Measurements from ENCODE around the gene CCDC102B. TPM values are rescaled to one million over a fixed set of nuclear protein-coding genes. Genes with fewer than 3 reads are reported as not detected.
A peak's percentile ranks its signal among the peaks of the same experiment; 100 is the strongest.
"Not testable (repeated sequence)": the region's sequence is repeated elsewhere in the genome, so short reads cannot be mapped to it uniquely, and the experiment has no call there.

The CCDC102B gene
- polyA plus RNA-seq, 1 donor, result 8.2 TPM

GRCh38 chr18:68935686-68936085, 137.8 kb downstream of the CCDC102B start:
- Histone ChIP-seq H3K36me3 (ENCODE audit: control insufficient read depth, insufficient read depth, low read length) (no peaks in the 10 kb centered on the region), H3K4me1 (ENCODE audit: control insufficient read depth, insufficient read depth, low read length) (no peaks in the 10 kb centered on the region), H3K27me3 (ENCODE audit: control insufficient read depth, insufficient read depth, low read length) (no peaks in the 10 kb centered on the region), H3K4me3 (ENCODE audit: low read length) (no peak overlapping the region), H3K27ac (ENCODE audit: low read length) (no peak overlapping the region), H3K9me3 (ENCODE audit: control insufficient read depth, low read depth, low read length) (no peaks in the 10 kb centered on the region)
- DNase-seq, result no peak

GRCh38 chr18:68937029-68937599, 139.2 kb downstream of the CCDC102B start:
- H3K4me1 ChIP-seq (ENCODE audit: control insufficient read depth, insufficient read depth, low read length), result no peaks in the 10 kb centered on the region
- H3K9me3 ChIP-seq (ENCODE audit: control insufficient read depth, low read depth, low read length), result no peaks in the 10 kb centered on the region
- no peaks in the 10 kb centered on the region for H3K36me3 ChIP-seq (ENCODE audit: control insufficient read depth, insufficient read depth, low read length)
- DNase-seq, result no peak
- WGBS (ENCODE audit: insufficient coverage, low lambda C conversion rate), result 80% methylated on average over 1 of the region's 4 CpGs
- H3K27me3 ChIP-seq (ENCODE audit: control insufficient read depth, insufficient read depth, low read length), result no peaks in the 10 kb centered on the region
- H3K27ac ChIP-seq (ENCODE audit: low read length), result no peak overlapping the region
- H3K4me3 ChIP-seq (ENCODE audit: low read length), result no peak overlapping the region

- no peak overlapping the region for H3K4me3 ChIP-seq (ENCODE audit: low read length)
These were observed 142.2 kb downstream of the CCDC102B start for GRCh38 chr18:68940039-68940438.

GRCh38 chr18:68940754-68941153, 142.9 kb downstream of the CCDC102B start:
- Histone ChIP-seq H3K4me1 (ENCODE audit: control insufficient read depth, insufficient read depth, low read length) (no peaks in the 10 kb centered on the region), H3K9me3 (ENCODE audit: control insufficient read depth, low read depth, low read length) (no peaks in the 10 kb centered on the region), H3K36me3 (ENCODE audit: control insufficient read depth, insufficient read depth, low read length) (no peaks in the 10 kb centered on the region), H3K4me3 (ENCODE audit: low read length) (no peak overlapping the region), H3K27me3 (ENCODE audit: control insufficient read depth, insufficient read depth, low read length) (no peaks in the 10 kb centered on the region), H3K27ac (ENCODE audit: low read length) (no peak overlapping the region)
- peak in 1 of 2 donors; percentile 9 for DNase-seq

More at GRCh38 chr18:68940039-68940438, 142.2 kb downstream of the CCDC102B start:
- H3K4me1 ChIP-seq (ENCODE audit: control insufficient read depth, insufficient read depth, low read length), result no peaks in the 10 kb centered on the region
- H3K27ac ChIP-seq (ENCODE audit: low read length), result no peak overlapping the region
- no peak for DNase-seq
- no peaks in the 10 kb centered on the region for H3K9me3 ChIP-seq (ENCODE audit: control insufficient read depth, low read depth, low read length)
- H3K36me3 ChIP-seq (ENCODE audit: control insufficient read depth, insufficient read depth, low read length), result no peaks in the 10 kb centered on the region
- H3K27me3 ChIP-seq (ENCODE audit: control insufficient read depth, insufficient read depth, low read length), result no peaks in the 10 kb centered on the region
- WGBS (ENCODE audit: insufficient coverage, low lambda C conversion rate), result 63% methylated on average over 1 of the region's 2 CpGs

GRCh38 chr18:68942230-68942629, 144.3 kb downstream of the CCDC102B start:
- no peaks in the 10 kb centered on the region for H3K4me1 ChIP-seq (ENCODE audit: control insufficient read depth, insufficient read depth, low read length)
- no peaks in the 10 kb centered on the region for H3K36me3 ChIP-seq (ENCODE audit: control insufficient read depth, insufficient read depth, low read length)
- no peak overlapping the region for H3K27ac ChIP-seq (ENCODE audit: low read length)
- H3K4me3 ChIP-seq (ENCODE audit: low read length), result no peak overlapping the region
- WGBS (ENCODE audit: insufficient coverage, low lambda C conversion rate), result 60% methylated on average over 5 of the region's 7 CpGs
- no peaks in the 10 kb centered on the region for H3K27me3 ChIP-seq (ENCODE audit: control insufficient read depth, insufficient read depth, low read length)
- no peak for DNase-seq
- no peaks in the 10 kb centered on the region for H3K9me3 ChIP-seq (ENCODE audit: control insufficient read depth, low read depth, low read length)

GRCh38 chr18:68943861-68944260, 146.0 kb downstream of the CCDC102B start:
- not testable (repeated sequence) for H3K36me3 ChIP-seq (ENCODE audit: control insufficient read depth, insufficient read depth, low read length); DNase-seq; H3K27me3 ChIP-seq (ENCODE audit: control insufficient read depth, insufficient read depth, low read length); H3K9me3 ChIP-seq (ENCODE audit: control insufficient read depth, low read depth, low read length); H3K4me3 ChIP-seq (ENCODE audit: low read length); H3K27ac ChIP-seq (ENCODE audit: low read length); H3K4me1 ChIP-seq (ENCODE audit: control insufficient read depth, insufficient read depth, low read length)
- no CpG with 5 or more reads among the region's 2 CpGs for WGBS (ENCODE audit: insufficient coverage, low lambda C conversion rate)

GRCh38 chr18:68944330-68944729, 146.4 kb downstream of the CCDC102B start:
- no peak overlapping the region for H3K27ac ChIP-seq (ENCODE audit: low read length)

GRCh38 chr18:68944826-68945225, 146.9 kb downstream of the CCDC102B start:
- Histone ChIP-seq H3K27ac (ENCODE audit: low read length) (no peak overlapping the region), H3K27me3 (ENCODE audit: control insufficient read depth, insufficient read depth, low read length) (no peaks in the 10 kb centered on the region), H3K36me3 (ENCODE audit: control insufficient read depth, insufficient read depth, low read length) (no peaks in the 10 kb centered on the region), H3K9me3 (ENCODE audit: control insufficient read depth, low read depth, low read length) (no peaks in the 10 kb centered on the region), H3K4me3 (ENCODE audit: low read length) (no peak overlapping the region), H3K4me1 (ENCODE audit: control insufficient read depth, insufficient read depth, low read length) (no peaks in the 10 kb centered on the region)
- DNase-seq, result no peak
- WGBS (ENCODE audit: insufficient coverage, low lambda C conversion rate), result no CpG with 5 or more reads among the region's 1 CpG

More at GRCh38 chr18:68944330-68944729, 146.4 kb downstream of the CCDC102B start:
- Histone ChIP-seq H3K9me3 (ENCODE audit: control insufficient read depth, low read depth, low read length) (no peaks in the 10 kb centered on the region), H3K4me1 (ENCODE audit: control insufficient read depth, insufficient read depth, low read length) (no peaks in the 10 kb centered on the region), H3K27me3 (ENCODE audit: control insufficient read depth, insufficient read depth, low read length) (no peaks in the 10 kb centered on the region), H3K36me3 (ENCODE audit: control insufficient read depth, insufficient read depth, low read length) (no peaks in the 10 kb centered on the region), H3K4me3 (ENCODE audit: low read length) (no peak overlapping the region)
- DNase-seq, result no peak
- WGBS (ENCODE audit: insufficient coverage, low lambda C conversion rate), result no CpG with 5 or more reads among the region's 1 CpG

GRCh38 chr18:68948622-68949021, 150.7 kb downstream of the CCDC102B start:
- H3K36me3 ChIP-seq (ENCODE audit: control insufficient read depth, insufficient read depth, low read length), result no peaks in the 10 kb centered on the region
- no peak overlapping the region for H3K27ac ChIP-seq (ENCODE audit: low read length)
- H3K4me3 ChIP-seq (ENCODE audit: low read length), result no peak overlapping the region
- 100% methylated on average over 1 of the region's 4 CpGs for WGBS (ENCODE audit: insufficient coverage, low lambda C conversion rate)
- H3K9me3 ChIP-seq (ENCODE audit: control insufficient read depth, low read depth, low read length), result no peaks in the 10 kb centered on the region
- H3K4me1 ChIP-seq (ENCODE audit: control insufficient read depth, insufficient read depth, low read length), result no peaks in the 10 kb centered on the region
- no peak for DNase-seq
- H3K27me3 ChIP-seq (ENCODE audit: control insufficient read depth, insufficient read depth, low read length), result no peaks in the 10 kb centered on the region

GRCh38 chr18:68954738-68955137, 156.9 kb downstream of the CCDC102B start:
- no peaks in the 10 kb centered on the region for H3K36me3 ChIP-seq (ENCODE audit: control insufficient read depth, insufficient read depth, low read length)
- H3K4me3 ChIP-seq (ENCODE audit: low read length), result no peak overlapping the region
- 73% methylated on average over 2 of the region's 2 CpGs for whole genome bisulfite sequencing (ENCODE audit: insufficient coverage, low lambda C conversion rate)
- no peak for DNase-seq
- no peak overlapping the region for H3K27ac ChIP-seq (ENCODE audit: low read length)
- H3K9me3 ChIP-seq (ENCODE audit: control insufficient read depth, low read depth, low read length), result no peaks in the 10 kb centered on the region
- H3K4me1 ChIP-seq (ENCODE audit: control insufficient read depth, insufficient read depth, low read length), result no peaks in the 10 kb centered on the region
- no peaks in the 10 kb centered on the region for H3K27me3 ChIP-seq (ENCODE audit: control insufficient read depth, insufficient read depth, low read length)

- Histone ChIP-seq H3K4me1 (ENCODE audit: control insufficient read depth, insufficient read depth, low read length) (no peaks in the 10 kb centered on the region), H3K27me3 (ENCODE audit: control insufficient read depth, insufficient read depth, low read length) (no peaks in the 10 kb centered on the region), H3K36me3 (ENCODE audit: control insufficient read depth, insufficient read depth, low read length) (no peaks in the 10 kb centered on the region), H3K4me3 (ENCODE audit: low read length) (no peak overlapping the region), H3K9me3 (ENCODE audit: control insufficient read depth, low read depth, low read length) (no peaks in the 10 kb centered on the region), H3K27ac (ENCODE audit: low read length) (no peak overlapping the region)
- WGBS (ENCODE audit: insufficient coverage, low lambda C conversion rate), result 100% methylated on average over 1 of the region's 2 CpGs
- no peak for DNase-seq
These were observed 158.8 kb downstream of the CCDC102B start for GRCh38 chr18:68956650-68957049.

All from large intestine (tissue), 3 donors.